Measurements from ENCODE around the gene ASB16. TPM values are rescaled to one million over a fixed set of nuclear protein-coding genes. Genes with fewer than 3 reads are reported as not detected.

ASB16 gene, protein sequence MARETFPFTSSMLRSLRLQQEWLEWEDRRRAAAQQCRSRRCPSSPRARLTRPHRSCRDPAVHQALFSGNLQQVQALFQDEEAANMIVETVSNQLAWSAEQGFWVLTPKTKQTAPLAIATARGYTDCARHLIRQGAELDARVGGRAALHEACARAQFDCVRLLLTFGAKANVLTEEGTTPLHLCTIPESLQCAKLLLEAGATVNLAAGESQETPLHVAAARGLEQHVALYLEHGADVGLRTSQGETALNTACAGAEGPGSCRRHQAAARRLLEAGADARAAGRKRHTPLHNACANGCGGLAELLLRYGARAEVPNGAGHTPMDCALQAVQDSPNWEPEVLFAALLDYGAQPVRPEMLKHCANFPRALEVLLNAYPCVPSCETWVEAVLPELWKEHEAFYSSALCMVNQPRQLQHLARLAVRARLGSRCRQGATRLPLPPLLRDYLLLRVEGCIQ
- 0.13 and 0.44 TPM in 2 replicates for total RNA-seq

DNA sequence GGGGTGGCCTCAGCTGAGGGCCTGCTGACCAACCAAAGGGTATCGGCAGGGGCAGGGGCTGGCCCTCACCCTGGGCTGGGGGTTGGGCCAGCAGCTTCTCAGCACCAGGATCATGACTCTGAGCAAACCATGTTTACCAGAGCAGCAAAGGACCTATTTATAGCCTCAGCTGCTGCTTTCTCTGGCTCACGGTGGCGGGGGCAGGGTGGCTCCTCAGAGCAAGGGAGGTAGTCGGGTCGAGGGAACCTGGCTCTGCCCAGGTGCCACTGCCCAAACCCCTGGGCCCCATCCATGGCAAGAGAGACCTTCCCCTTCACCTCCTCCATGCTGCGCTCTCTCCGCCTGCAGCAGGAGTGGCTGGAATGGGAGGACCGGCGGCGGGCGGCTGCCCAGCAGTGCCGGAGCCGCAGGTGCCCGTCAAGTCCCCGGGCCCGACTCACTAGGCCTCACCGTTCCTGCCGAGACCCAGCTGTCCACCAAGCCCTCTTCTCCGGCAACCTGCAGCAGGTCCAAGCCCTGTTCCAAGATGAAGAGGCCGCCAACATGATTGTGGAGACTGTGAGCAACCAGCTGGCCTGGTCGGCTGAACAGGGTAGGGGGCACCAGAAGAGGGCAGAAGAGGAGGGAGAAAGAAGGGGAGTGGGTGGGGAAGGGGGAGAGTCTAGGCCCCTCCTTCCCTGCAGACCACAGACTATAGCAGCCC is at the start of gene ASB16:
Gene ASB16 (plus strand): TSS at position 206 of the 703 bp plus-strand sequence. CDS start 86 bp downstream, at position 292.

DNA sequence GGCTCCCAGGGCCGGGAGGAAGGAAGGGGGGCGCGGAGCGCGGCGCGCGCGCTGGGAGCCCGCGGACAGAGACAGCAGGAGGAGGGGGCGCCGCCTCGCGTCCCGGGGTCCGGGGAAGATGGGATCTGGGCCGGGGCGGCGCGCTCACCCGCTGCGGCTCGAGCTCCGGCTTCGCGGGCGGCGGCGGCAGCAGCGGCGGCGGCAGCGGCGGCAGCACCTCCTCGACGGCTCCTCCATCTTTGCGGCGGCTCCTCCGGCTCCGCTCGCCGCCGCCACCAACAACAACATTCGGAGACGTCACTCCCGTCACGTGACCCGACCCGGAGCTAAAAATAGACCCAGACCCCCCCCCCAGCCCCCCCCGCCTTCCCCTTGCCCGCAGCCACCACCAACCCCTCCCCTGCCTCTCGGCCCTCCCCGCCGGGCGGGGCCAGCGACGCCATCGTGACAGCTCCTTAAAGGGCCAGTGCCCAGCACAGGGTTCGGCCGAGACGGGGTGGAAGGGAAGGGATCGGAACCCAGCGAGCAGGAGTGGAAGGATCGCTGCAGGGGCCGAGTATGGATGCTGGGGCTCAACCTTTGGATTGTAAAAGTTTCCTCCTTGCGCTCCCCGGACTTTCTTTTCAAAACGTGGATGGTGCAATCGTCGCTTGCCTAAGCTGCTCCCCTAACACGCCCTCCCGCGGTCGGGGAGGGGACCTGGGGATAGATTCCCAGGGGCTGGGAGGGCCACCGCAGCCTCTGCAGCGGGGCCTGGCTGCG is 47.0 kb upstream of the ASB16 start, which contains the start of gene HDAC5:
Gene HDAC5 (minus strand): TSS at position 286 of the 762 bp plus-strand sequence. CDS start 6,126 bp downstream, outside the sequence.

DNA sequence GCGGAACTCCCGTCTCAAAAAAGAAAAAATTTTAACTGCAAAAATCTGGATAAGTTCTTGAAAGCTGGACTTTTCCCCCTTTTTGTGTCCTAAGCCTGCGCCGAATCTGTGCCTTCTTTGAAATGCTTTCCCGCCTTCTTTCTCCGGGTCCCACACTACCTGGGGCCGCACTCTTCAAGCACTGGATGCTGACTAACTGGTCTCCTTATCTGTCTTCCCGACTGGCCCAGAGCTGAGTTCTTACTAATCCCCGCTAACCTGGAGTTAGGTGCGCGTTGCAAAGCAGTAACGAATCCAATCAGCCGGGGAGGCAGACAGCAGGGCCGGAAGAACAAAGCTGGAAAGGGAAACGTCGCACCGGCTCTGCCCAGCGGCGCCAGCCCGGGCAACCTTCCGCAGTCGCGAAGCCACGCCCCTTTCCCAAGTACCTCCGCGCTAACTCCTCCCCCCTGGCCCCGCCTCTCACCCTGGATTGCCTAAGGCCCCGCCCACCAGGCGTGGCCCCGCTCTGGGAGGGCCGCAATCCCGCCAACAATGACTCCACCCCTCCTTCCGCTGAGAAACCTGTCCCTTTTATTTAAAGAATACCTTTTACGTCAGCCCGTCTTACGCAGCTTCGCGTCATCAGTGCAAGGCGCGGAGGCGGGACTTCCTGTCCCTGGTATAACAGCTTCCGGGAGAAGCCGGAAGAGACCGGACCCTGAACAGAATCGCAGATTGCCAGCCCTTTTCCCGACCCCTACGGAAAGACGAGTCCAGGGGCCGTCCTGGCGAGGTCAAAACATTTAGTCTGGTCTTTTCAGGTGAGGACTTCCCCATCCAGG is 16.0 kb downstream of the ASB16 start, which contains the start of gene TMUB2:
Gene TMUB2 (plus strand): TSS at position 666 of the 824 bp plus-strand sequence. CDS start 737 bp downstream, outside the sequence.

DNA sequence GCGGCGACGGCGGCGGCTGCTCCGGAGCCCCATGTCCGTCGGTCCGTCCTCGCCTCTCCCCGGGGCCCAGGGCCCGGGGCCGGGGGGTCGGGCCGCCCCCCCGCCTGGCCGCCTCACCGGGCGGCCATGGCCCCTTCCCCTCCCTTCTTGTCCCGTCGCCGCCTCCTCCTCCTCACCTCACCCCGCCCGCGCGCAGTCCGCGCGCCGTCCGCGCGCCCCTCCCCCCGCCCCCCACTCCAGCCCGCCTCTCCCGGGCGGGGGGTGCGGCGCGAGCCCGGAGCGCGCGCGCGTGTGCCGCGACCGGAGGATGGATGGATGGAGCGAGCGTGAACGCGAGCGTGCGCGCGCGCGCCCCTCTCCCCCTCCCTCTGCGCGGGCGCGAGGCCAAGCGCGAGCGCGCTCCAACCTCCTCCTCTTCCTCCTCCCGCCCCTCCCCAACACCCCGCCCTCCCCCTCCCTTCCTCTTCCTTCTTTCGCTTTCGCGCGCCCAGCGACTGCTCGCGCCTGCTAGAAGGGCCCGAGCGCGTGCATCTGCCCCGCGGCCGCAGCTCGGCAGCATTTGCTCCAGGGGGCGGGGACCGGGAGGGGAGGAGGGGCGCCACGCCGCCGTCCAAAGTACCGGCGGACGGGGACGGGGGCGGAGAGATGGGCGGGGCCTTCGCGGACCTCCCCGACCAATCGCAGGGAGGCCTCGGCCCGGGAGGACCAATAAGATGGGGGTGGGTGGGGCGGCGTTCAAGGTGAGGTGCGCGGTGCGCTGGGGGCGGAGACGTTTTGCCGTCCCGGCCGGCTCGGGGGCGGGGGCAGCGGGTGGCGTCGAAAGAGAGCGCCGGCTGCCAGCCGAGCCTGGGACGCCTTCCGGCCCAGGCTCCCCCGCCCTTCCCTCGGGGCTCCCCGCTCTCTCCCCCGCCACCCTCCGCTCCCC is 29.3 kb downstream of the ASB16 start, which contains the start of gene ATXN7L3:
Gene ATXN7L3 (minus strand): TSS at position 332 of the 925 bp plus-strand sequence. CDS start 1,814 bp downstream, outside the sequence.

DNA sequence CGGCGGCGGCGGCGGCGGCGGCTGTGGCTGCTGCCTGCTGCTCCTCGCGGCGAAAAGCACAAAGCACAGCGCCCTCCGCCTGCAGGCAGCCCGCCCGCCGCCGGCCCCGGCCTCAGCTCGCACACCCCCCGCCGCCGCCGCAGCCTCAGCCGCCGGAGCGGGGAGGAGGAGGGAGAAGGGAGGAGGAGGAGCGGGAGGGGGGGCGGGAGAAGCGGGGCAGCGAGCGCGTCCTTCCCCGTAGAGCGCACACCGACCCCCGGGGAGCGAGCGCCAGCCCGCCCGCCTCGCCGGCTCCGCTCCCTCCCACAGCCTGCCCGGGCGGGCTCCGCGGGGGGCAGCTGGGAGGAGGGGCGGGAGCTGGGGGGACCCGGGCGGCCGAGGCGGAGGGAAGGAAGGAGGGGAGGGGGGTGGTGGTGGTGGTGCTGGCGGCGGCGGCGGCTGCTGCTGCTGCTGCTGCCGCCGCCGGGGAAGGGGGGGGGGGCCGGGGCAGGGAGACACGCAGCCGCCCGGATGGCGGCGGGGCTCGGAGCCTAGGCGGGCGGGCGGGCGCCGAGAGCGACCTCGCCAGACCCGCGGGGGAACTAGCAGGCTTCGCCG is 49.2 kb downstream of the ASB16 start, which contains the start of gene UBTF:
Gene UBTF (minus strand): TSS at position 60 of the 597 bp plus-strand sequence. CDS start 1,446 bp downstream, outside the sequence.

Other genes starting within 250 kb of the ASB16 start
- not detected in 2 replicates for gene PPY, start 228.2 kb upstream of the ASB16 start, total RNA-seq
- gene PYY, start 216.8 kb upstream of the ASB16 start, total RNA-seq = not detected in 2 replicates
- 0.93 and 1.3 TPM in 2 replicates for gene NAGS, start 166.1 kb upstream of the ASB16 start, total RNA-seq
- 63.7 and 71.7 TPM in 2 replicates for gene TMEM101, start 155.7 kb upstream of the ASB16 start, total RNA-seq
- gene LSM12, start 104.0 kb upstream of the ASB16 start, total RNA-seq = 22.7 and 25.5 TPM in 2 replicates
- 18.0 and 24.6 TPM in 2 replicates for gene G6PC3, start 100.0 kb upstream of the ASB16 start, total RNA-seq
- gene HDAC5, start 47.1 kb upstream of the ASB16 start, total RNA-seq = 51.0 and 88.3 TPM in 2 replicates
- gene HROB, start 28.8 kb upstream of the ASB16 start, total RNA-seq = 1.1 and 2.2 TPM in 2 replicates
- 23.5 and 25.2 TPM in 2 replicates for gene TMUB2, start 16.3 kb downstream of the ASB16 start, total RNA-seq
- gene ATXN7L3, start 29.2 kb downstream of the ASB16 start, total RNA-seq = 31.8 and 32.4 TPM in 2 replicates
- gene UBTF, start 49.0 kb downstream of the ASB16 start, total RNA-seq = 58.3 and 62.9 TPM in 2 replicates
- gene SLC4A1, start 97.4 kb downstream of the ASB16 start, total RNA-seq = not detected in 2 replicates
- 0.13 and 0.31 TPM in 2 replicates for gene RUNDC3A, start 137.9 kb downstream of the ASB16 start, total RNA-seq
- 60.7 and 67.2 TPM in 2 replicates for gene SLC25A39, start 154.1 kb downstream of the ASB16 start, total RNA-seq
- gene GRN, start 174.6 kb downstream of the ASB16 start, total RNA-seq = 240 and 273 TPM in 2 replicates
- gene FAM171A2, start 193.1 kb downstream of the ASB16 start, total RNA-seq = 0.79 and 0.81 TPM in 2 replicates
- under 0.01 TPM in 1 of 2 replicates, not detected in the other for gene ITGA2B, start 218.9 kb downstream of the ASB16 start, total RNA-seq

All from aortic smooth muscle cell (primary cell).